ENCODE measurements around the gene TMEM37. TPM values are rescaled to one million over a fixed set of nuclear protein-coding genes. Genes with fewer than 3 reads are reported as not detected.
A peak's percentile ranks its signal among the peaks of the same experiment; 100 is the strongest.

The TMEM37 gene
- total RNA-seq, 1 donor from 2014 or later: 0.73 TPM

DNA sequence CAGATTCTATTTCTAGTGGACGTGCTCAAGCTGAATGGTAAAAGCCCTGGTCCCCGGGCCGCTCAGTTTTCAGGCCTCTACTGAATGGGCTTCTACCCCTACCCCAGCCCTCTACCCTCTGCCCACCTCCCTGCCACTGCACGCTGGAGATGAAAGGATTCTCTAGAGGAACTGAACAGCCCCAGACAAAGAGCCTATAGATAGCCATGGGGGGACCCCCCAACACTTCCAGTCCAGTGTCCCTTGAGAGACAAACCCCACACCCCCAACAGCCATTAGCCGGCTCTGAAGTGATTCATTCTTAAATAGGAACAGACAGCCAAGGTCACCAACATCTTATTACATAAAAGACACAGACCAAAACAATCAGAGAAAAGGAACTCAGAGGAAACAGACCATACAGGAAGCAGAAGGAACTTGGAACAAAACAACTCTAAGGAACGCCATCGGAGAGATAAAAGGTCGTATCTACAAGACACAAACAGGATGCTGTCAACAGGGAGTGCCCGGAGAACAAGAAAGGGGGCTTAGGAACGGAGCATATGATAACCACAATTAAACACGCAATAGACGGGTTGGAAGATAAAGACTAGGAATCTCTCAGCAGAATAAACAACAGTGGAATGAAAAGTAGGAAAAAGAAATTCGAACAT is 23.5 kb downstream of the TMEM37 start:
- DNase-seq (ENCODE audit: low read depth, low spot score): peak; percentile 85

DNA sequence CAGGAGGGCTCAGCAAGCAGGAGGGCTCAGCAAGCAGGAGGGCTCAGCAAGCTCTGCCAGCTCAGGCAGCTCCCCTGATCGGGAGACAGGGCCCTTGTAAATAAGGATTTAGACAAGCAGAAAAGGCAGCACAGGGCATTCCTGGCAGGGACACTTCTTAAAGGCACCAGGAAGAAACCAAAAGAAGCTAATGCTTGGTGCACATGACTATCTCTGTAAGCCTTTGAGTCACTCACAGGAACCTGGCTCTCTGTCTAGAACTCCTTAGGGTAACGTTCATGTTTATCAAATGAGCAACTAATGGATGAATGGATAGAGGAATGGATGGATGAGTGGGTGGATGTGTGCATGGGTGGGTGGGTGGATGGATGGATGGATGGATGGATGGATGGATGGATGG is 28.4 kb downstream of the TMEM37 start:
- DNase-seq (ENCODE audit: low read depth, low spot score): no peak

DNA sequence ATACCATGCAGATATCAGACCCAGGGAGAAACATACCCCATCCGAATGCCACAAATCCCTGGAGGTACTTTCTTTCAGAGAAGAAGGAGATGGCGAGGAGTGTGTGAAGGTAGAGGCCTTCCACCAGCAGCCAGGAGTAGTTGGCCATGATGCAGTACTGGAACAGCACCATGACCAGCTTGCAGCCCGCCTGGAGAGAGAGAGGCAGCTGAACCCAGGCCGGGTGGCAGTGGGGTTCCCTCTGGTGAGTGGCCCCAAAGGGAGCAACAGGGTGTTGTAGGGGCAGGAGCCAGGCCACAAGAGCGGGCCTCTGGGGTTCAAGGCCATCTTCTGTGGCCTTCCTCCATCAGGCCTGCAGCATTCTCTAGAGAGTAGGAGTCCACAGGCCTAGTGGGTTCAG is 30.2 kb downstream of the TMEM37 start:
- no peak for DNase-seq (ENCODE audit: low read depth, low spot score)

DNA sequence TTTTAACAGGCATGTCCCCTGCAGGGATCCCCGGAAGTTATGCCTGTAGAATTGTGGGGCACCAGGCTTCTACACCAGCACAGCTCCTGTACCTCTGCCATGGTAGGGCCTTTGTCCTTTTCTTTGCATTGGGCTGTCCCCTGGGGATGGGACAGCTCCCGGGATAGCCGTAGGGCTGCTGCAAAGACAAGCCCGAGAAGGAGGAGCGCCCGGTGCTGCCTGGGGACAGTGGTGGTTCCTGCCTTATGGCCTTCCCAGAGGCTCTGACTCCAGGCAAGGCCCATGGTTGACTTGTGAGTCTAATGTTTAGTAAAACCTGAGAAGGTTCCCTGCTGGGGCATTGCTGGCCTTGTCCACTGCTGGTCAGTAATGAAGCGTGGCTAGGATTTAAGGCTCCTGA is 30.9 kb downstream of the TMEM37 start:
- no peak for DNase-seq (ENCODE audit: low read depth, low spot score)

DNA sequence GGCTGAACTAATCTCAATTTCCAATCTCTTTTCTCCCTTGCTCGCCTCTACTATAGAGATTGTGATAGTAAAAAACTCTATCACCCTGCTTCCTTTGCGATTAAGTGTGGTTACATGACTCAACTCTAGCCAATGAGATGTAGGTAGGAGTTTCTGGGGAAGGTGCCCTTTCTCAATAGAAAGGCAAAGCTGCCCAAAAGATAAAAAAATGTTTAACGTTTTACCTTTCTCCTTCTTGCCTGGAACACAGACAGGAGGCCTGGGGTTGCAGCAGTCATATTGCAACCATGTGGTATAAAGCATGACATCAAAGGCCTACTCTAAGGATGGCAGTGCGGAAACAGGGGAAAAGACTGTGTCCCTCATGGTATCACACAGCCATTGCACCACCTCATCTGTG is 31.5 kb downstream of the TMEM37 start:
- DNase-seq (ENCODE audit: low read depth, low spot score): no peak

DNA sequence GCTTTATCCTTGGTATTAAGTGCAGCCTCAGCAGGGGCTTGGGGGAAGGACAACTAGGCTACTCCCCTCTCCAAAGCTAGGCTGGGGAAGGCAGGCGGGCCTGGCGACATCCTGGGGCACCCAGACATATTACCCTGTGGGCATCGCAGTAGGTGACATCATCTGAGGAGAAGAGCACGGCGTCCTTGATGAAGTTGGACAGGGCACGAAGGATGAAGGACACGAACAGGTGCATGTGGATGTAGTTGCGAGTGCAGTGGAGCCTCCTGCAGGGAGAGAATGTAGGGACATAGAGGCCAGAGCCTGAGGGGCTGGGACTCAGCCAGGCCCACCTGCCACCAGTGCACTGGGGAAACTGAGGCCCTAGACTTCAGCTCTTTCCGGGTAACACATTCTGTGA is 32.3 kb downstream of the TMEM37 start:
- no peak for DNase-seq (ENCODE audit: low read depth, low spot score)

DNA sequence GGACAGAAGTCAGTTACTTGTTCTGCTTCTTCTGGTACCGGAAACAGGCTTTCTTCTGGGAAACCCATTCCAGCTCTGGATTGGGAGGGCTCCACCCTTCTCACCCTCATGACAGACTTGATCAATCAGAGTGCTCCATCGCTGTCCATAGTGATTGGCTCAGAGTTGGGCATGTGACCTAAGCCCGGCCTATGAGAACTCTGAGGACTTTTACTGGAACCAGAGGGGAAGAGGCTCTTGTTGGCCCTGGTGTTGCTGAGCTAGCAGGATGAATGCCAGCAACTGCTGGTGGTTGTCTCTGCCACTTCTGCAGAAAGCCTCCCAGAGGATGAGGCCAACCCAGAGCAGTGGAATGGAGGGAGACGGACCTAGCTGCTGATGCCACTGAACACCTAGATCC is 33.3 kb downstream of the TMEM37 start:
- DNase-seq (ENCODE audit: low read depth, low spot score): no peak

DNA sequence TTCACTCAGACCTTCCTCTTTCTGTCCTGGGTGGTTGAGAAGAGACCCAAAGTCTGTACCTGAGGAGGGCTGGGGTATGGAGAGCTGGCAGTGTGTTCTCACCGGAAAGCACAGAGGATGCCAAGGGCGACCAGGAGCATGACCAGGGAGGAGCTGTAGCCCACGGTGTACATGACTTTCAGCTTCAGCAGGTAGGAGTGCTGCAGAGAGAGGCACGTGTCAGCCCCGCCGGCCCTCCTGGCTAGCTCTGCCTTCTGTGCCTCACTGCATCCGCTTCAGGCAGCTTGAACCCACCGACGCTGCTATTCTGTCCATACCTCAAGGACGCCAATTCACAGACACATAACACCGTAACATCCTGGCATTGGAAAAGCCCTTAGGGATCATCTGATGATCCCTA is 34.0 kb downstream of the TMEM37 start:
- DNase-seq (ENCODE audit: low read depth, low spot score): no peak

DNA sequence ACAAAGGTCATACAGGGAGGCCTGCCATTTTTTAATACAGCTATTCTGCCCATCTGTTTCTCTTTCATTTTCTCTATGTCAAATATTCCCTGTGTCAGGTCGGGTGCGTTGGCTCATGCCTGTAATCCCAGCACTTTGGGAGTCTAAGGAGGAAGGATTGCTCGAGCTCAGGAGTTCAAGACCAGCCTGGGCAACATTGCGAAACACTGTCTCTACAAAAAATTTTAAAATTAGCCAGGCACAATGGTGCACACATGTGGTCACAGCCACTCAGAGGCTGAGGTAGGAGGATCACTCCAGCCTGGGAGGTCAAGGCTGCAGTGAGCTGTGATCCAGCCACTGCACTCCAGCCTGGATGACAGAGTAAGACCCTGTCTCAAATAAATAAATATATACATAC is 34.7 kb downstream of the TMEM37 start:
- no peak for DNase-seq (ENCODE audit: low read depth, low spot score)

DNA sequence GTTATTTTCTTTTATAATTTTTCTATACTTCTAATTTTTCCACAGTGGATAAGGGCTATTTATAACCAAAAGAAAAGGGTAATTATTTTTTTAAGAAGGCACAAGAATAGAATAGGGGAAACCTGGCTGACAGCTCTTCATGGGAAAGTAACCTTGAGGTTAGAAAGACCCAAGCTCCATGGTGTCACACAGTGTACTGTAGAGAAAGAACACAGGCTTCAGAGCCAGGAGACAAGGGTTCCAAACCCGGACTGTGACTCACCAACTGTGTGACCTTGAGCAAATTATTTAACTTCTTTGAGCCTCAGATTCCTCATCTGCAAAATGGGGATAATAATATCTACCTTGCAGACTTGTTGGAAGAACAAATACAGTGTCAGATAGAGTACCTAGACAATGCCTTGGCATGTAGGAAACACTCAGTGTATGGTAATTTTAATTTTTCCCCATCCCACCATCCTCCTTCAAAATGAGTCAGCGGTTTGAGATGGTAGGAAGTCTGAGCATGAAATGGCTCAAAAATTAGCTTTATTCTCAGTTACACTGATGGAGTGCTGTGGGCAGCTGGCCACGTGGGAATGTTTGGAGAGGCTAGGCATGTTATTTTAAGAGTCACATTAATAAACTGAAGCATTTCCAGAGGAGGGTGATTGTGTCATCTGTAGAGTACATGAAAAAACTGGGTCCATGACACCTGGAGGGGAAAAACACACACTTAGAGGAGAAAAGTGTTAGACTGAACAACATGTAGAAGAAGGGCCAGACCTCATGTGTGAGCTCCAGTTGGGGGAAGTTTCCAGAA is 36.7 kb downstream of the TMEM37 start:
- DNase-seq (ENCODE audit: low read depth, low spot score): no peak

DNA sequence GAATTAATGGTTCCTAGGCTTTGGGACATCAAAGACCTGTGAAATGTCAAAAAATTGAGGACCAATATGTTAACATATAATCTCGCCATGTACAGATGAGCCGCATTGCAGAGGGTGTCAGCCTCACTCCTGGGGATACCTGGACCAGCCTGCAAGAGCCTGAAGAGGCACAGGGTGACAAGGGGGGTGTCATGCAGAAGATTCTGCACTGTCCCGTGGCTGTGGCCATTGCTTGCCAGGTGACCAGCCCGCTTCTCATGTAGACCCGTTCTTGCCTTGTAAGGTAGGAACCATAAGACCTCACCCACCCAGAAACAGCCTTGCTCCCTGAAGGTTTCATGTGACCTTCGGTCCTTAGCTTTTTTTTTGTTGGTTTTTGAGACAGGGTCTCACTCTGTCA is 37.5 kb downstream of the TMEM37 start:
- no peak for DNase-seq (ENCODE audit: low read depth, low spot score)

DNA sequence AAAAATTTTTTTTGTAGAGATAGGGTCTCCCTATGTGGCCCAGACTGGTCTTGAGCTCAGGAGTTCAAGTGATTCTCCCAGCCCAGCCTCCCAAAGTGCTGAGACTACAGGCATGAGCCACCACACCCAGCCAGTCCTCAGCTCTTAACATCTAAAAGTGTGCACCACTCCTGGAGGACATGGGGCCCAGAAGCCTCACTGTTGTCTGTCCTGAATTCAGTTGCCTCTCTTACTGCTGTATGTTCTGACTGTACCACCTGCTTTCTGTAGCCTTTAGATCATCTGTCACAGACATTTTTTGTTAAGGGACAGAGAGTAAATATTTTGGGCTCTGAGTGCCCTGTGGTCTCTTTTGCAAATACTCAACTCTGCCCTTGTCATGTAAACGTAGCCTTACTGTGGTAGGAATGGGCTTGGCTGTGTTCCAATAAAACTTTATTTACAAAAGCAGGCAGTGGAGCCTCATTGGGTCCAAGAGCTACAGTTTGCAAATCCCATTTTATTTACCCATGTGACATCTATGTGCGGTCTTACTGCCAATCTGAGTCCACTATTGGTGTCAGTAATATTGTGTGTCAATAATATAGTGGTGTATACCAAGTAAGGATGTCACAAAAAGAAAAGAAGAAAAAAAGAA is 38.1 kb downstream of the TMEM37 start:
- DNase-seq (ENCODE audit: low read depth, low spot score): no peak

DNA sequence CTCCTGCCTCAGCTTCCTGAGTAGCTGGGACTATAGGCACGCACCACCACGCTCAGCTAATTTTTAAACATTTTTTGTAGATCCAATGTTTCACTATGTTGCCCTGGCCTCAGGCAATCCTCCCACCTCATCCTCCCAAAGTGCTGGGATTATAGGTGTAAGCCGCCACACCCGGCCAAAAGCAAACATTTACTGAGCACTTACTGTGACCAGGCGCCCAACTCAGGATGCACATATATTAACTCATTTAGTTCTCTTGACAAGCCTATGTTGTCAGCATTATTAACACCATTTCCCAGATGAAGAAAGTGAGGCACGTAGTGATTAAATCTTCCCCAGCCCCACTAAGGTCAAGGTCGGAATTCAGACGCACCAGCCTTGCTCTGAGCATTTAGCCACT is 41.1 kb downstream of the TMEM37 start:
- DNase-seq (ENCODE audit: low read depth, low spot score): no peak

DNA sequence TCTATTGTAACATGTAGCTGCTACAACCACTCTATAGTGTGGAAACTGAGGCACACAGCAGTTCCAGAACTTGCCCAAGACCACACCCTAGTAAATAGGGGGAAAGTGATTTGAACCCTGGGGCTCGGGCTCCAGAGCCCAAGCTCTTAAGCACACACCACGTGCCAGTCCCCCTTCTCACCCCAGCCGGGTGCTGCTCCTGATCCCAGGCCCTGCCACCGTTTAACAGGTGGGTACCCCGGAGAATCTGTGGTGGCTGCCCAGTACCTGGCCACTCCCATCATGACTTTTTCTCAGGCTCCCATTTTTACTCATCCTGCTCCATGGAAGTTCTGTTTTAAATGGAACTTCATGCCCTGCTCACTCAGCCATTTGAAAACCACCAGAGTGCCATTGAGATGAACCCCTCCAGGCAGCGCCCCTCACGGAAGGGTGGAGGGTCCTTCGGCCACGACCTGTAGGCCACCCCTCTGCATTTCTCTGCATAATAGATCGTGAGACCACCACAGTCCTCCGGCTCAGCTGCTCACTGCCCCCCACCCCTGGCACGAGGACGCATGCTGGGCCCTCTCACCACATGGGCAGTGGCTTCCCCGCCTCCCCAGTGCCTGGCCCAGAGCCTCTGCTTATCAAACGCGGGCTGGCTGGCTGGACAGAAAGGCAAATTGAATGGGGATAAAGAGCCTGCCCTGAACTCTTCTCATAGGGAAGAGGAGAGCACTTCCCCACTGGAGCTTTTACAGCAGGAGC is 42.1 kb downstream of the TMEM37 start:
- no peak for DNase-seq (ENCODE audit: low read depth, low spot score)

DNA sequence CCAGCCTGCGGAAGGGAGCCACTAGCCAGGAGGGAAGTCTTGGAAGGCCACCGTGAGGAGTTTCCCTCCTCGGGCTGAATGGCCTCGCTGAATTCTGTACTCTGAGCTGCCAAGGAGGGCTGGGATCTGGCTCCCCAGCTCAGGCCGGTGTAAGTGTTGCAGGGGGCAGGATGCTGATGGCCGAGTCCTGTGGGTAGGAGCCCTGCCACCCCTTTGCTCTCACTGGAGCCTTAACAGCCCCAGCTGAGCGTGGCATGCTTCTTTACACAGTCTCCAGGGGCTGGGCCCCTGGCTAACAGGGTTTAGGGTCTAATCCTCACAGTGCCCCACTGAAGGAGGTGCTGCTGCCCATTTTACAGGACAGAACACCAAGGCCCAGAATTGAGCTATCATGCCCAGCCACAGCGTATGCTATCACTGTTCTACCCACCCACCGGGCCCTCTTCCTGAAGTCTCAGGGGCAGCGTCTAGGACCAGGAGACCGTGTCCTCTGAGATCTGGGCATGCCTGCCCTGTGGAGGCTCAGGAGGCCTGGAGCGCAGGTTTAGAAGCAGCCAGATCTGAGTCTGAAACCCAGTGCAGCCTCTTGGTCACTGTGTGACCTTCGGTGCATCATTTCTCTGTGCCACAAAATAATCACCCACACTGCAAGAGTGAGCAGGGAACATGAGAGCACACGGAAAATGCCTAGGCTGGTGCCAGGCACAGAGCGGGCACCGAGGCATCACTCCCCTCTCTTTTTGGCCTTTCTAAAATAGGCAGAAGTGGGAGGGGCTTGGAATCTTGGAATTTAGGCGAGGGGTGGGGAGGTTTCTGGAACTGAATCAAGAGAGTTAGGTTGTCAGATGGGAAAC is 42.9 kb downstream of the TMEM37 start:
- no peak for DNase-seq (ENCODE audit: low read depth, low spot score)

DNA sequence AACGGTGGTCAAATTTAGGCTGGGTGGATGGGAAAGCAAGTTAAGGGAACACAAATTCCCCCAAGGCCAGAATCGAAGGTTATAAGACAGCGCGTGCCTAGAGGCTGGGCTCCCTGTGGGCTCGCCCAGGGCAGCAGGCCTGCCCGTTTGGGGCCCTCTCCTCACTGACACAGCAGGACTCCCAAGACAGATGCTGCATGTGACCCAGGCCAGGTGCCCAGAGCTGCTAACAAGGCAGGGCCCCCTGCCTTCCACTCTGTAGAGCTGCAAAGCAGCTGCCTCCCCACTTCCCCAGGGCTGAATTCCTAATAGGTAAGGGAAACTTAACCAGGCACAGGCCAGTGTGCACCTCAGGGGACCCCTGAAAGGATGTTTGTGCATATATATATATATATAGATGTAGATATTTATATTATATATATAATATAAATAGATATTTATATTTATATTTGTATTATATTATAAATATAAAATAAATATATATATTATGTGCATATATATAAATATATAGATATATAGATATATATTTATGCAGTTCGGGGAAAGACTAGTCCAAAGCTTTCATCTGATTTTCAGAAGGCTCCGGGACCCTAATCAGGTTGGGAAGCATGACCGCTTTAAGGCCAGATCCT is 43.7 kb downstream of the TMEM37 start:
- DNase-seq (ENCODE audit: low read depth, low spot score): no peak

DNA sequence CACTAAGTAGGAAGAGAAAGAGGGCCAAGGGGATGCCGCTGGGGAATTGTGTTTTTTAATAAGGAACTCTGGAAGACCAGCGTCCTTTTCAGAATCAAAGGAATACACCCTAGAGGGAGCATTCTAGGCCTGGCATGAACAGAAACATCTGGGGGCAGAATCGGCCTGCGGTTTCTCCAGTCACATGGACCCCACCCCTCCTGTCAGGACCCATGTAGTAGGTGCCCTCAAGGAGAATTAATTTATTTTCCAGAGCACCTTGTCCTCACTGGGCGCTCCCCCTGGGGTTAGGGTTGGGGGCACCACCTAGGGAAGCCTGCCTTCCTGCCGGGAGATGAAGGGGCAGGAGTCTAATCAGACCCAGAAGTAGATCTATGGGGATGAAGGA is 44.2 kb downstream of the TMEM37 start:
- DNase-seq (ENCODE audit: low read depth, low spot score): no peak

DNA sequence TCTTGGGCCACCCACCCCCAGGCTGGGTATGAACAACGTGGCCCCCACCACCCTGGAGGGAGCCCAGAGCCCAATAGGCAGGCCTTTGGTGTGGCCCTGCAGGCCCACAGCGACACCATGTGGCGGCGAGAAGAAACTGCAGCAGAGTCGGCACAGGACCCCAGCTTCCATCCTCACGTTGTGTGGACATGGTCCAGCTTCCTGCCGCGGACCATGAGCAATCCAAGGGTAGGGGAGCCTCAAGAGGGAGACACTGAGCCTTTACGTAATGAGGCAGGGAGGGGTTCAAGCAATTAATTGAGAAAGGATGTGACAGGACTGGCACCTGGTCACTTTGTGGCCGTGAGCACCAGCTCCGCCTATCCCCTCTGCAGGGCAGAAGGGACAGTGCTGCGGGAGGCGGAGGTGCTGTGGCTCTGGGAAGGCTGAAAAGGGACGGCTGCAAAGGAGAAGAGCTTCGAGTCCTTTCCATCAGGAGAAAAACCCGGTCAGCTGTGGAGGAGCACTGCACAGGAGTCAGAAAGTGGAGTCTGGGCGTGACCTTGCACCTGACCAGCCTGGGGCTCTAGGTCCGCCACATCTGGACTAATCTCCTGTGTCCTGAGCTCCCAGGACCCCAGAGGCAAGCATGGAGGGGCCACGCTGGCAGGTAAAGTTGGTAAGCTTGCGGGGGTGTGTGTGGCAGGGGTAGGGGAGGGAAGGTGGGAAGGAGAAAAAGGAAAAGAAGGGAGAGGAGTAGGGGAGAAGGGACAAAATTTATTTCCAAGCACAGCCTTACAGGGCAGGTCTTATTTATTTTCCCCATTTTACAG is 44.9 kb downstream of the TMEM37 start:
- peak; percentile 13 for DNase-seq (ENCODE audit: low read depth, low spot score)

DNA sequence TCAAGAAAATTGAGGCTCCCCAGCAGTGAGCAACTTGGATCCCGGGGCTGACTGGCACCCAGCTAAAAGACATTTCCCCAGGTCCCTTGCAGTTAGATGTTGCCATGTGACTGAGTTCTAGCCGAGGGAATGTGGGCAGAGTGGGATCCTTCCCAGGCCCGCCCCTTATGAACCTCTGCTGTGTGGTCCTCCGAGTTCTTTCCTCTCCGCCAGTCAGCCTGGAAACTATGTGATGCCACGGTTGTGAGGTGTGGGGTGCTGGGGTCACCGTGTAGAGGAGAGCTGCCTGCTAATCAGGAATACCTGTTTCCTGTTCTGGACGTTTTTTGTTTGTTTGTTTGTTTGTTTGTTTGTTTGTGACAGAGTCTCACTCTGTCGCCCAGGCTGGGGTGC is 45.5 kb downstream of the TMEM37 start:
- DNase-seq (ENCODE audit: low read depth, low spot score): no peak

Data from pulmonary artery endothelial cell (primary cell).